GM12878 (cell line): ENCODE data around the gene DCLRE1C. TPM values are rescaled to one million over a fixed set of nuclear protein-coding genes. Genes with fewer than 3 reads are reported as not detected.

Experiments
- ATF3 ChIP-seq: IDR thresholded peaks from 2 replicates; pipeline ENCODE4 v1.6.1; 2011; ENCODE audit warnings: low read depth, mild to moderate bottlenecking, low read length, moderate library complexity, borderline replicate concordance; ENCODE audit errors: extremely low read depth
- CEBPB ChIP-seq, 2 experiments: fragments of 150-350 bp in 1 of 2; IDR thresholded peaks; 2 replicates each; pipeline ENCODE4 v1.6.1; 2012 to 2014; ENCODE audit warnings: low read depth in 2 of 2, low read length in 2 of 2, borderline replicate concordance in 1 of 2, inconsistent platforms in 1 of 2
- CHD1 ChIP-seq: IDR thresholded peaks from 2 replicates; pipeline ENCODE4 v1.6.1; 2012; ENCODE audit warnings: low read depth, low read length, improper control_type of control experiment
- CUX1 ChIP-seq: IDR thresholded peaks from 2 replicates; pipeline ENCODE4 v1.6.1; 2012; ENCODE audit warnings: improper control_type of control experiment, low read depth, low read length; ENCODE audit not compliant: insufficient replicate concordance
- EP300 ChIP-seq, 2 experiments: fragments of 150-350 bp in 1 of 2; IDR thresholded peaks; 2 replicates each; pipeline ENCODE4 v1.6.1; 2011 to 2012; ENCODE audit warnings: low read depth in 2 of 2, low read length in 2 of 2, borderline replicate concordance in 1 of 2, improper control_type of control experiment in 1 of 2, inconsistent platforms in 1 of 2; ENCODE audit not compliant: control insufficient read depth in 1 of 2
- ETV6 ChIP-seq, 2 experiments: fragments of 450-650 bp in 1 of 2; IDR thresholded peaks in 1 of 2; conservative IDR thresholded peaks in 1 of 2; 2 replicates each; pipeline ENCODE4 v1.6.1; 2014; ENCODE audit warnings: antibody characterized with exemption in 1 of 2, borderline replicate concordance in 1 of 2, low read depth in 1 of 2, mild to moderate bottlenecking in 1 of 2, moderate library complexity in 1 of 2
- EZH2 ChIP-seq: IDR thresholded peaks from 2 replicates; pipeline ENCODE4 v1.6.1; 2012; ENCODE audit warnings: low read depth, mild to moderate bottlenecking, control low read depth, inconsistent platforms, low read length, borderline replicate concordance; ENCODE audit not compliant: control insufficient read depth
- KAT2A ChIP-seq: conservative IDR thresholded peaks from 2 replicates; pipeline ENCODE4 v1.6.1; 2011; ENCODE audit warnings: low read depth, low read length; ENCODE audit not compliant: control insufficient read depth
- MTA3 ChIP-seq: IDR thresholded peaks from 2 replicates; pipeline ENCODE4 v1.6.1; 2012; ENCODE audit warnings: low read length, inconsistent platforms, borderline replicate concordance
- NR2C2 ChIP-seq: IDR thresholded peaks from 2 replicates; pipeline ENCODE4 v1.6.1; 2011; ENCODE audit warnings: borderline replicate concordance, low read depth; ENCODE audit not compliant: control insufficient read depth, insufficient read length
- POLR2AphosphoS2 ChIP-seq: IDR thresholded peaks from 2 replicates; pipeline ENCODE4 v1.6.1; 2011; ENCODE audit warnings: low read depth, mild to moderate bottlenecking, low read length, improper control_type of control experiment, moderate library complexity
- SMAD5 ChIP-seq: IDR thresholded peaks from 2 replicates; pipeline ENCODE4 v1.6.1; 2016; ENCODE audit warnings: antibody characterized with exemption, low read depth
- SUPT20H ChIP-seq: IDR thresholded peaks from 2 replicates; pipeline ENCODE4 v1.6.1; 2011; ENCODE audit warnings: low read depth, mild to moderate bottlenecking, low read length, moderate library complexity, borderline replicate concordance; ENCODE audit not compliant: control insufficient read depth
- SUZ12 ChIP-seq: fragments of 200-600 bp; sonication (generic); IDR thresholded peaks from one replicate; pipeline ENCODE4 v1.6.1; 2018; ENCODE audit warnings: antibody characterized with exemption, mild to moderate bottlenecking; ENCODE audit not compliant: unreplicated experiment
- TCF12 ChIP-seq: IDR thresholded peaks from 2 replicates; pipeline ENCODE4 v1.6.1; 2011; ENCODE audit warnings: low read depth, mild to moderate bottlenecking, low read length
- ZBED1 ChIP-seq: IDR thresholded peaks from 2 replicates; pipeline ENCODE4 v1.6.1; 2016; ENCODE audit warnings: borderline replicate concordance
- ZNF207 ChIP-seq: fragments of 450-650 bp; IDR thresholded peaks from 2 replicates; pipeline ENCODE4 v1.6.1; 2014; ENCODE audit warnings: antibody characterized with exemption, mild to moderate bottlenecking, borderline replicate concordance
- polyA plus RNA-seq, 11 experiments: library from polyadenylated mRNA; depleted of rRNA in 4 of 11; unstranded in 6 of 11; stranded (reverse) in 5 of 11; fragments of >200 nt; fragmentation: Nextera tagmentation in 4 of 11; fragmentation: Illumina TruSeq in 1 of 11; extraction: Ambion mirVana in 4 of 11; extraction: Trizol in 1 of 11; gene quantifications; 1 replicate in 1 of 11; 2 replicates in 10 of 11; pipeline versions ENCODE4 v1.2.1 to v1.2.3, GENCODE V29; 2011 to 2016; ENCODE audit warnings: inconsistent platforms in 2 of 11, missing spikeins in 2 of 11, low read depth in 1 of 11
- total RNA-seq, 4 experiments: library from RNA; depleted of rRNA in 3 of 4; stranded (reverse); fragments of >200 nt in 3 of 4; fragmentation: Illumina TruSeq in 1 of 4; extraction: Trizol in 1 of 4; gene quantifications; 2 replicates each; pipeline versions ENCODE4 v1.2.1 to v1.2.3, GENCODE V29; 2013 to 2021
- TF ChIP-seq, protein P1 (sequence below): fragments of 450-650 bp; formaldehyde crosslinking; IDR thresholded peaks from 2 replicates; pipeline ENCODE4 v1.4.0; 2022; ENCODE audit warnings: mild to moderate bottlenecking, moderate library complexity
- TF ChIP-seq, protein P2 (sequence below): IDR thresholded peaks from 2 replicates; pipeline ENCODE4 v1.6.1; 2012; ENCODE audit warnings: low read depth, low read length, improper control_type of control experiment

Gene DCLRE1C
- total and polyA plus RNA-seq, 10 of the 15 experiments (the other 5 are each of a cell fraction or from before 2014, with no cell fraction given) = 15.7 to 43.4 (median 26.0) TPM

DNA sequence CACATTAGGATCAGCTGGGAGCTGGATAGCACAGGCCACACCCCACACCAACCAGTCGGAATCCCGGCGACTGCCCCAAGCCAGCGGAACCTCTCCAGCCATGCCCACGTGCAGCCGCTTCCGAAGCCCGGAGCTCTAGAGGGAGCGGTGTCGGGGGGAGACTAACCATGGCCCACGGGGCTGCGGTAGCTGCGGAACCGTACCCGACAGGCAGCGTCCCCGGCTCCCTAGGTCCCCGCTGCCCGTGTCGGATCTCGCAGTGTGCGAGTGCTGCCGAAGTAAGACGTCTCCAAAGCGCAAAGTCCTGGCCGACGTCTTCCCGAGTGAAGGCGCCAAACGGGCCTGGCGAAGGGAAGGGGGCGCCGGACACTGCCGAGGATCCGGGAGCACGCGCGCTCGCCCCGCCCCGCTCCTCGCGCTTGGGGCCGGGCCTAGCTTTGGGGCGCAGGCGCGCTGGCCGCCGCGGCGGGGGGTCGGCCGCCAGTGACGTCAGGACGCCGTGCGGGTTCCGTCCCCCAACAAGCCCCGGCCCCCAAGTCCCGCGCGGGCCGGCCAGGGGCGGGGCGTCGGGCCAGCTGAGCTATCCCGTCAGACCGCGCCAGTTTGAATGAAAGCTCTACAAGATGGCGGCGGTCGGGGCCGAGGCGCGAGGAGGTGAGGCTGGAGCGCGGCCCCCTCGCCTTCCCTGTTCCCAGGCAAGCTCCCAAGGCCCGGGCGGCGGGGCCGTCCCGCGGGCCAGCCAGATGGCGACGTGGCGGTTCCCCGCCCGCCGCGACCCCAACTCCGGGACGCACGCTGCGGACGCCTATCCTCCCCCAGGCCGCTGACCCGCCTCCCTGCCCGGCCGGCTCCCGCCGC lies 75.4 kb downstream of the DCLRE1C start, which contains the start of gene SUV39H2 (continued):
- TF ChIP-seq NR2C2 (no peak), POLR2AphosphoS2 (0 out of 2 replicates have a peak, but pooled peaks have one; percentile 56), EP300 (IDR thresholded peaks at IDR 0.05; ENCODE audit: borderline replicate concordance in 1 of 2, control insufficient read depth in 1 of 2, low read depth in 2 of 2, low read length in 2 of 2) (no peak), KAT2A (no peak), CUX1 (no peak), ZBED1 (no peak), CEBPB (IDR thresholded peaks at IDR 0.05; ENCODE audit: borderline replicate concordance in 1 of 2, low read depth in 2 of 2, low read length in 2 of 2) (no peak), SMAD5 (no peak), TCF12 (no peak), SUZ12 (no peak), SUPT20H (no peak), CHD1 (no peak), ATF3 (no peak), EZH2 (no peak), MTA3 (no peak), ETV6 (conservative IDR thresholded peaks at IDR 0.05 in 1 of 2, IDR thresholded peaks at IDR 0.05 in 1 of 2; ENCODE audit: borderline replicate concordance in 1 of 2, low read depth in 1 of 2) (no peak), ZNF207 (peak; percentile 58; the same call in 1 of the 2 replicates)
- TF ChIP-seq, protein P1, sequence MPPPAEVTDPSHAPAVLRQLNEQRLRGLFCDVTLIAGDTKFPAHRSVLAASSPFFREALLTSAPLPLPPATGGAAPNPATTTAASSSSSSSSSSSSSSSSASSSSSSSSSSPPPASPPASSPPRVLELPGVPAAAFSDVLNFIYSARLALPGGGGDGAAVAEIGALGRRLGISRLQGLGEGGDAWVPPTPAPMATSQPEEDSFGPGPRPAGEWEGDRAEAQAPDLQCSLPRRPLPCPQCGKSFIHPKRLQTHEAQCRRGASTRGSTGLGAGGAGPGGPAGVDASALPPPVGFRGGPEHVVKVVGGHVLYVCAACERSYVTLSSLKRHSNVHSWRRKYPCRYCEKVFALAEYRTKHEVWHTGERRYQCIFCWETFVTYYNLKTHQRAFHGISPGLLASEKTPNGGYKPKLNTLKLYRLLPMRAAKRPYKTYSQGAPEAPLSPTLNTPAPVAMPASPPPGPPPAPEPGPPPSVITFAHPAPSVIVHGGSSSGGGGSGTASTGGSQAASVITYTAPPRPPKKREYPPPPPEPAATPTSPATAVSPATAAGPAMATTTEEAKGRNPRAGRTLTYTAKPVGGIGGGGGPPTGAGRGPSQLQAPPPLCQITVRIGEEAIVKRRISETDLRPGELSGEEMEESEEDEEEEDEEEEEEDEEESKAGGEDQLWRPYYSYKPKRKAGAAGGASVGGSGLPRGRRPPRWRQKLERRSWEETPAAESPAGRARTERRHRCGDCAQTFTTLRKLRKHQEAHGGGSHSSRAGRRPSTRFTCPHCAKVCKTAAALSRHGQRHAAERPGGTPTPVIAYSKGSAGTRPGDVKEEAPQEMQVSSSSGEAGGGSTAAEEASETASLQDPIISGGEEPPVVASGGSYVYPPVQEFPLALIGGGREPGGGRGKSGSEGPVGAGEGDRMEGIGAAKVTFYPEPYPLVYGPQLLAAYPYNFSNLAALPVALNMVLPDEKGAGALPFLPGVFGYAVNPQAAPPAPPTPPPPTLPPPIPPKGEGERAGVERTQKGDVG (CRISPR knock-in tag) = no peak
- TF ChIP-seq, protein P2, sequence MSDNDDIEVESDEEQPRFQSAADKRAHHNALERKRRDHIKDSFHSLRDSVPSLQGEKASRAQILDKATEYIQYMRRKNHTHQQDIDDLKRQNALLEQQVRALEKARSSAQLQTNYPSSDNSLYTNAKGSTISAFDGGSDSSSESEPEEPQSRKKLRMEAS = no peak
